NCI-H2171 (cell line): ENCODE data around the gene PLEKHA1.
A peak's percentile ranks its signal among the peaks of the same experiment; 100 is the strongest.

ENCODE experiments used
- DNase-seq: peaks from one replicate; lab custom pipeline; 2025; lab: John Stamatoyannopoulos, UW

The PLEKHA1 gene

DNA sequence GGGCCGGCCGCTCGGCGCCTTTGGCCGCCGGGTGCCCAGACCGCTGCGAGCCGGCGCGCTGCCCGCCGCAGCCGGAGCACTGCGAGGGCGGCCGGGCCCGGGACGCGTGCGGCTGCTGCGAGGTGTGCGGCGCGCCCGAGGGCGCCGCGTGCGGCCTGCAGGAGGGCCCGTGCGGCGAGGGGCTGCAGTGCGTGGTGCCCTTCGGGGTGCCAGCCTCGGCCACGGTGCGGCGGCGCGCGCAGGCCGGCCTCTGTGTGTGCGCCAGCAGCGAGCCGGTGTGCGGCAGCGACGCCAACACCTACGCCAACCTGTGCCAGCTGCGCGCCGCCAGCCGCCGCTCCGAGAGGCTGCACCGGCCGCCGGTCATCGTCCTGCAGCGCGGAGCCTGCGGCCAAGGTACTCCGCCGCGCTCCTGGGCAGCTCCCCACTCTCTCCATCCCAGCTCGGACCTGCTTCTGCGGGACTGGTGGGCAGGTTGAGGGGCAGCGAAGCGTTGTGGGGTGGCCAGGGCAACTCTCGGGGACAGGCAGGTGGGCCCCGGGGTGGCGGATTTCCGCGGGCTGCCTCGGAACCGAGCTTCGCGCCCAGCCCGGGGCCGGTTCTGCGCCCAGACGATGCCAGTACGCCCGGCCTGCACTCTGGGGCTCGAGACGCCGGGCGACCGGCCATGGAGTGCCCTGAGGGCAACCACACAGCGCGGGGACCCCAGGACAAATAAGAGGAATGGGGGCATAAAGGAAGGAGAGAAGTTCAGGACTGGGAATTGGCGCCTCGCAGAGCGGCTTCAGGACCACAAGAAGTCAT is 87.4 kb downstream of the PLEKHA1 start:
- no peak for DNase-seq

DNA sequence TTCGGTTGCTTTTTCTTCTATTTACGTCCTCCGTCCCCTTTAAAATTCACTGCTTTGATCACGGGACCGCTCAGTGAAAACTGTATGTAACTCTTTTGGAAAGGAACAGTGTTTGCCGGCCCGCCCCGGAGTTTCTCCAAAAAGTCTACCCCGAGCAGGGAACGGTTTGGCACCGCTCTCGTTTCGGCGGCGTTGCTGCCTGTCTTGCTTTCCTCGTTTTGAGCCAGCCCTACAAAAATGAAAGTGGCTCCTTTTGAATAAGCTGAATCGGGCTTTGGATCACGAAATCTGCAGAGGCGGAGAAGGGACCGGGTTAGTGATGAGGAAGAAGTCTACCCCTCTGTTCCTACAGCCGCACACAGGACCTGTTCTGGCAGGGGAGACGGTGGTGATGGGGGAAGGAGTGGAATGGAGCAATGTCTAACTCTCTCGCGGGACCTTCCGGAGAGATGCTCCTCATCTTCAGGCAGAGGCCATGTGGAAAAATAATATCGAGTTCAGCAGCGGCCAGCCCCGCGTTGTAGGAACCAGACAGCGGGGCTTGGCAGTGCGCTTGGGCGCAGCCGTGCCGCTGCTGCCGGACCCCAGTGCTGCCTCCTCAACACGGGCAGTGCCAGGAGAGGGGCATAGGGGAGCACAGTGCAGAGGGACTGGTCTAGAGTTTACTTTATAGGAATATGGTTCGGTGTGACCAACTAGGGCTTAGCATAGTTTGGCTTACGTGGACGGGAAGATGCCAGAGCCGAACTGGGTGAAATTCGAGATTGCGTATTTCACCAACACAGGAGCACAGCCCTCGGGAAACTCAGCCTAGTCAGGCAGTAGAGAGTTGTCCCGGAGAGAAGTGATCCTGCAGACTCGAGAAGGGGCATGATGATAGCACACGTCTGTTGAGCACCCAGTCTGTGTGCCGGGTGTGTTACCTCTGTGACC is 88.3 kb downstream of the PLEKHA1 start:
- DNase-seq = no peak

DNA sequence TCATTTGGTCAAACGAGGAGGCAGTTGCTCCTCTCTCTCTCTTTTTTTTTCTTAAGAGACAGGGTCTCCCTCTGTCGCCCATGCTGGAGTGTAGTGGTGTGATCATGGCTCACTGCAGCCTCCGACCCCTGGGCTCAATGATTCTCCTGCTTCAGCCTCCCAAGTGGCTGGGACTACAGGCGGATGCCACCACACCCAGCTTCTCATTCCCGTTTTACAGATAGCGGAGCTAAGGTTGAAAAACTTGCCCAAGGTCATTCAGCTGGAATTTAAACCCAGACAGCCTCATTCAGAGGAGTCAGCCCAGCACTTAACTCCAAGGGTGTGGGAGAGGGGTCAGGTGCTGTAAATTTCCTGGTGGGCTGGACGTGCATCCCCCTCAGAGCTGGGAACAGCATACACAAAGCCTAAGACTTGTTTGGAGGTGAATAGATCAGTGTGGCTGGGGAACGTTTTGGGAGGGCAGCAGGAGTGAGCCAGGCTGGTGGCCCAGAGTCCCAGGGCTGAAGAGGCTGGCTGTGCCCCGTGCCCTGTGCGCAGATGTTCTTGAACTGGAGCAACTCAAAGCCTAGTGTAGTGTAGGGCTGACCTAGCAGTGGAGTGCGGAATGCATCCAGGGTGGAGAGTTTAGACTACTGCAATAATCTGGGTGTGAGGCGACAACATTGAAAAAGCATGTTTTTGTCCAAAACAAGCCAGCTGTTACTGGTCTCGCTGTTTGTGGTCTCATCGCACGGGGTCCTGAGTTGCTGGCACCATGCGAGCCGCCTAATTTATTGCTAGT is 89.2 kb downstream of the PLEKHA1 start:
- DNase-seq = no peak

DNA sequence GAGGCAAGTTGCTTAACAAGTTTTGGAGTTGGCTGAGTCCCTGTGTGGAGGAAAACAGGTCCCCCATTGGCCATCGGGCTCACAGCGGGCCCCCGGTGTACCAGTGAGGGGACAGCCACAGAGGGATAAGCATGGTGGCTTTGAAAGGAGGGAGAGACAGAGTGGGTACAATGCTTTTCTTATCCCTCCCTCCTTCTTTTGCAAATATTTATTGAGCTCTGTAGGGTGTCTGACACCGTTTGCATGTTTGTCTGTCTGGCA is 89.7 kb downstream of the PLEKHA1 start:
- no peak for DNase-seq

DNA sequence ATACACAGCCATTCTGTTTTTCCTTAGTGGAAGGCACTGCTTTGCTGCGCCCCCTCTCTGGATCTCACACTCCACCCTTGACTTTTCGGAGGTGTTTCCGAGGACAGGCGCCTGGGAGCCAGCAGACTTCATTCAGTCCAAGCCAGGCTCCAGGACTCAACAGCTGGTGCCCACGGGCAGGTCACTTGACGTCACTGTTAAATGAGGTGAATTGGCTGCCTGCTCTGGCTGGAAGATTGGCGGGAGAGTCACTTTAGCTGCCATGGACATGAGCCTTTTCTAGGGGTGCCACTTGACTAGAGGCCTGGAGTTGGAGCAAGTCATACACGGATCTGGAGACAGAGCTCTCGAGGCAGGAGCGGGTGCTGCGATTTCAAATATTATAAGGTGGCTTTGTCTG is 90.1 kb downstream of the PLEKHA1 start:
- DNase-seq = no peak

DNA sequence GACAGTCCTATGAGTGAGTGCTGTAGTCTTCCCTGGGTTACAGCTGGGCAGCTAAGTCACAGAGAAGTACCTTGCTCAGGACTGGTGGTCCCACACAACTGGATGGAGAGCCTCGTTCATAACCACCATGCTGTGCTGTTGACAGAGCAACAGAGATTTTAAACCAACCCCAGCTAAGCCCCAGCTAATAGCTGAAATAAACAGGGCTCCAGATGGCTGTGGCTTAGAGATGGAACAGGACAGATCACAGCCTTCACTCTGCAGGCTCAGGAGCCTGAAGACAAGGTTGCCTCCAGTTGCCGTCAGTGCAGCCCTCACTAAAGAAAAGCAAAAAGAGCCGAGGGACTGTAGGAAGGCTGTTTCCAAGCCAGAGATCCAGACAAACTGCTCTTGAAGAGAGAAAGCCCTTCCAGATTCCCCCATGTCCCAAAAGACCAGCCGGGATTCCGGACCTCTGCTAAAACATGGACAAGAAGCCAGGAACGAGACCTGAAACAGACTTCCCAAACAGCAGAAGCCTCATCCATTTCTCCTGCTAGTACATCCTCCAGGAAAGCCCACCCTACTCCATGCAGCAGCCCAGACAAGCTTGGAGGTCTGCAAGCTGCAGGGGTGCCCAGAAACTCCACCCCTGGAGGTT is 91.0 kb downstream of the PLEKHA1 start:
- no peak for DNase-seq

DNA sequence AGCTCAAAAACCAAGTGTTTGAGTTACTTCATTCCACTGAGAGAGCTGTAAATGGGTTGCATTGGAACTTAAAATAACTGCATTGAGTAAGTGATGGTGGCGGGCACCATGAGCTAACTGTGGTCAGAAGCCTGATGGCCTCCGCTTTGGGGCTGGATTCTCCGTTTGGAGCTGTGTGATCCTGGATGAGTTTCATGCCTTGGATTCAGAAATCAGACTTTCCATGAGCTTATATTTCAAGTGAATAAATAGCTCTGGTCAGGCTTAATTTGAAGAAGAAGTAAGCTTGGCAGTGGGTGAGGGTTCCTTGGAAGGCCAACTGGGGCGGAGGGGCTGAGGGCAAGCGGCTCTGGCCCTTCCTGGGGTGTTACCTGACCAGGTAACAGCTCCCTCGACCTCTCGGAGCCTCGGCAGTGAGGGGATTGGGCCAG is 92.5 kb downstream of the PLEKHA1 start:
- DNase-seq = no peak

DNA sequence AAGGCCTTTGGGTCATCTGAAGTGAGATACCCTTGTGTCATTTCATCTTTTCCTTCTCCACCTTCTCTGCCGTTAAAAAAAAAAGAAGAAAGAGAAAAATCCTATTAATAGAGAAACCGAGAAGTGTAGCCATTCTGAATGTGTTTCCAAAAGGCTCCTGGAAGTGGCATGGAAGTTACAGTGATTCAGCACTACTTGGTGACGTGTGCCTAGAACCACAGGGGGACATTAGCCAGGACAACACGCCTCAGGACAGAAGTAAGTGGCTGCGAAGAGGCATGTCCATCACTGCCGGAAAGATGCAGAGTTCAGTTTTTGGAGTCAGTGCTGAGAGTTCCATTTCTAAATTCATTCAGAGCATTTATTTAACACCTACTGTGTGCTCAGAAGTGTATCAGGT is 93.2 kb downstream of the PLEKHA1 start:
- DNase-seq = no peak

DNA sequence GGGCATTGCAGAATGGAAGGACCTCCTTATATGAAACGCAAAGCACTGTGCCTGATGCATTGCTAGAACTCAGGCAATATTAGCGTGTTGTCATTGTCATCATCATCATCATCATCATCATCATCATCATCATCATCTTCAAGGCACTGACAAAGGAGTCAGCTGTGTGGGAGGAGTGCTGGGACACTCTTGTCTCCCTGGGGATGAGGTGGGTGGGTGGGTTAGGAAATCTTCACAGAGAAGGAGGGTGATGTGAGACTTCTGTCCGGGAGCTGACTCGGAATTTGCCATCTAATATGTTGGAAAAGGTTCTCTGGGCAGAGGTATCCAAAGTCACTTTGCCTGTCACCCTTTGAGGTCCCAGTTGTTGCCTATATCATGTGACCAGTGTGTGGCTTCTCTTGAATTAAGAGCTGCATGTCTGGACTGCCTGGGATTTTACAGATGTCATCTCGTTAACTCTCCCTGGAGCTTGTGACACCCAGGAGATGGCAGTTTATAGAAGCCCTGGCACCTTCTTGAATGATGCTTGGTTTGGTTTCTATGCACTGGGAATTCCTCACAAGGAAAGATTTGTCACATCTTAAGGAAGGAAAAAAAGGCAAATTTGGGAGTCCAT is 93.9 kb downstream of the PLEKHA1 start:
- no peak for DNase-seq

DNA sequence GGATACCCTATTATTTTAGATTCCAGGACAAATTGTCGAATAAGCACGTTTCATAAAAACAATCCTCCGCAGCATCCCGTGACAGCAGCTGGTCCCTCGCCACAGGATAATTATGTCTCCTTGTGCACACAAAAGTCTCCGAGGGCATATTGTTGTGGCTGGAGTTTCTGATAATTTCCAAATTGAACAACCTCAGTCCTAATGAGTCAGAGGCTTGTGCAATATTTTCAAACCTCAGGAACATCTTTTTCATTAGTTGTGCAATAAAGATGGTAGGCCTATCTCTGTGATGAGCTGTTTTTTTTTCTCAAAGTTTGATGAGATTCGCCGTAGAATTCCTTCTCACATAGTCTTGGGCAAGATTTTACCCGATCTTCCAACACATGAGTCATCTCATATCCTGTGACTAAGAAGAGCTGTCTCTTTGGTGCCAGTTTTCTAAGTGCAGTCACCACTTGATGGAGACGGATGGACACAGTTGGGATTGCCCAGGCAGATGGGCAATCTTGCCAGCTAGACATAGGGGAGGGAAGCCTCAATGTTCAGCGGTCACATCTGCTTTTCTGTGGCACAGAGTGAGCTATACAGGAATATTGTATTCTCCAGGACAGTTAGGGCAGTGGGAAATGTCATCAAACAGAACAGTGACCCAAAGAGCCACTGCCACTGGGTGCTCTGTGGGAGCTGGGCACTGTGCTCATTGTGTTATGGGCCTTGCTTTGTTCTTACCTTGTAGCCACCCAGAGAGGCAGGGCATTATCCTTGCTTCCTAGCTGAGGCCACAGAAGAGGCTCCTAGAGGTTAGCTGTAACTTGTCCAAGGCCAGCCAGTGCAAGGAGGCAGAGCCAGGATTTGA is 94.6 kb downstream of the PLEKHA1 start:
- no peak for DNase-seq

DNA sequence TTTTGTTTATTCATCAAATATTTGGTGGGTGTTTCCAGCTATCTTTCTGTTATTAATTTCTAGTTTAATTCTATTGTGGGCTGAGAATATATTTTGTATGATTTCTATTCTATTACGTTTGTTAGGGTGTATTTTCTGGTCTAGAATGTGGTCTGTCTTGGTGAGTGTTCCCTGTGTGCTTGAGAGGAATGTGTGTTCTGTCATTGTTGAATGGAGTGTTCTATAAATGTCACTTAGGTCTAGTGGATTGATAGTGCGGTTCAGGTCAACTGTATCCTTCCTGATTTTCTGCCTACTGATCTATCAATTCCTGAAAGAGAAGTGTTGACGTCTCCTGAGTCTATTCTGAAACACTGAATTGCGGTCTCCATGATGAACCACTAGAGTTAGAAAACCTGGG is 95.3 kb downstream of the PLEKHA1 start:
- DNase-seq = no peak

DNA sequence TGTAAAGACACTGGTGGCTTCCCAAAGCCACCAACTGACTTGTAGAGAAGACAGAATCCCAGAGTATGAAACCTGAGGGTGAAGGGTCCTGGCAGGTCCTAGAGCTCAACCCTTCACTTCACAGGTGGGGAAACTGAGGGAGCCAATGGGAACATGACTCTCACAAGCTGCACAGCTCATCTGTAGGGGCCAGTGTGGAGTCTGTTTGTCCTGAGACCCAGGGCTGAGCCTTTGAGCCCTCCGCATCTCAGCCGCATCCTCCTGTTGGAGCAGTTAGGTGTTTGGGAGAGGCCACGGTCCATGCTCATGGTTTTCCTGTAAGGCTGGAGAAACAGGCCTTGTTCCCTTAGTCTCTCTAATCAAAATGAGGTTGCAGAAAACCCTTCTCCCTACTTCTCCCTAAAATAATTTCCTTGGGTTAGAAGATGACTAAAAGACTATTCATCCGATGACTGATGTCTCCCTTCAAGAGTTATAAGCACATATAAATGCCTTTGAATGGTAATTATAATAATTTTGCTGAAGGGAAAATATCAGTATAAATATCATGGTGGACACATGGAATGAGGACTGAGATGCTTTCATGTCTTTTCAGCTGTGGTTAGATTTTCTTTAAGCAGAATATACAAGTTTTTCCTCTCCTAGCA is 97.1 kb downstream of the PLEKHA1 start:
- no peak for DNase-seq

DNA sequence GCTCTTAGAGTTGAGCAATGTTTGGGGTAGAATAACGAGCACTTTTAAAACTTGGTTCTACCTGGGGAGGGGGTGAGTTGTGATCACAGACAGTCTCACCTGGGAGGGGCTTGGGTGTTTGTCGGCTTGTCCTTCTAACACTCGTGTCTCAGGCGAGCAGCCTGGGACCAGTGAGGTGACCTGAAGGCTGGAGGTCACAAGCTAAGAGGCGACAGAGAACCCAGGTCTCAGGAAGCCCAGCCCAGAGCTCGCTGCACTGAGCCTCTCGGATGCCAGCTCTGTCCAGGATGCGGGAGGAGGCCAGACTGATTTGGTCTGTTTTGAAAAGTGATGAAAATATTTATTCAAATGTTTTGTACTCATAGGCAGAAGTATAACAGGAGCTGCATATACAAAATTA is 98.6 kb downstream of the PLEKHA1 start:
- no peak for DNase-seq

DNA sequence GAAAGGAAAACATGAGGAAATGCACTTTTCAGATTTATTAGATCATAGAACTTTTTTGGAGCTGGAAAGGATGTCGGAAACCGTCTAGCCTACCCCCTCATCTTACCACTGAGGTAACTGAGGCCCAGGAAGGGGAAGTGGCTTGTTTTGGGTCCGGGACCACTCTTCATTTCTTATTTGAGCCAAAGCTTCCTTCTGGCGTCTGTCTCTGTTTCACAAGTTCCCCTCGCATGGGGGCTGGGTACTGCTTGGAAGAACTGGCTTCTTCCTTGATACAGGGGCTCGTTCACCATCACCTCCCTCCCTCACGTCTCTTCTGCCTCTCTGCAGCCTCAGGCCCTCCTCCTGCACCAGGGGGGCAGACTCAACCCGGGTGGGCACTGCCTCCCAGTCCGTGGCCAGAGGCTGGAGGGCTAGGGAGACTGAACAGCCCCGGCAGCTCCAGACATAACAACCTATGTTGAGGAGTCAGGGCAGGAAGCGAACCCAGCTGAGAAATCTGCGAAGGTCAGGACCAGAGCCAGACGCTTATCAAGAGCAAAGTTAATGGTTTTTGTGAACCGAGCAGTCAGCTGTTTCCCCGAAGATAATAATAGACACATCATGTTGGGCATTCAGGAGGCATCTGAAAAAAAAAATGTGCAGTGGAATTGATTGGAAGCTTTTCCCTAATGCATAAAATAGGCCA is 99.8 kb downstream of the PLEKHA1 start:
- DNase-seq = no peak

DNA sequence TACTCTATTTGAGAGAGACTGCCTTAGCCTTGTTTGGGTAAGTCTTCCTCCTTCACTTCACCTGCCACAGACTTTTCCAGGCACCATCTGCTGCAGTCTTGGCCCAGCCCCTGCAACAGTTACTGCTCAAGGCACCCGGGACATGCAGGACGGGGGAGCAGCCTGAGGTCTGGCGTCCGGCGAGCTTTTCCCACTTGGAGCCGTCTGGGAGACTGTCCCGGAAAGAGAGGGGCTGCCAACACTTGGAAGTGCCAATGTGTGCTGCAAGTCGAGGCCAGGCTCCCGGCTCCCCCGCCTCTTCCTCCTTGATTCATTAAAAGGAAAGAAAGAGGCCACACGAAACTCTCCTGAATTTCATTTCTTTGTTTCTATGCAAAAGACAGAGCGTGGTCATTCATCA is 100.6 kb downstream of the PLEKHA1 start:
- DNase-seq = no peak

DNA sequence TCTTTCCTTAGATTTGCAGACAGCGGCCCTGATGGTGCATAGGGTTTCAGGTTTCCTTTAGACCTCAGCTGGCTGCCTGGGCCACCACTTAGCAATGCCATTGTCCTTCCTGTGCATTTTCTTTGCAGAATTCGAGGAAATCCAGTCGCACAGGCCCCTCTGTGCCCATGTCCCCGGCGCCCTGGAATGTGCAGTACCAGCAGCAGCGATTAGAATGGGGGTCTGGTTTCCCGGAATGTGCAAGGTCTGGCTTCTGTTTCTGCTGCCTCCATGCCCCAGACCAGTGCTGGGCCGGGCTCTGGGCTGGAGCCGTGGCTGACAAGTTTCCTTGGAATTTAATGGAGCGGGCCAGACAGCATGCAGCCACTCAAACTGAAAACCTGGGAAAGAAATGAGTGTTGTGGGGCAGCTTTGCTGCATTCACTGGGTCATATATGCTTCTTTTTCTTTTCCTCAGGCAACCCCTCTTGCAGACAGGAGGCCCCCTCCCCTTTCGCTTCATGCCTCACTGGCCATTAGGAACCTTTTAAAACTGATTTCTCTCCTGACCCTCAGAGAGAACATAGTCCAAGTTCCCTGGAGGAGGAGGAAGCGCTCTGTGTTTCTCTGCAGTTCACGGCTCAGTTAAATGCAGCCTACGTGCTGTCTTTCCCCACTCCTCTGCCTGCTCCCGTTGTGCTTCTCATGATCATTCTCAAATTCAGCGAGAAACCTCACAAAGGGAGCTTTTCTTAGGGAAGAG is 101.3 kb downstream of the PLEKHA1 start:
- no peak for DNase-seq

DNA sequence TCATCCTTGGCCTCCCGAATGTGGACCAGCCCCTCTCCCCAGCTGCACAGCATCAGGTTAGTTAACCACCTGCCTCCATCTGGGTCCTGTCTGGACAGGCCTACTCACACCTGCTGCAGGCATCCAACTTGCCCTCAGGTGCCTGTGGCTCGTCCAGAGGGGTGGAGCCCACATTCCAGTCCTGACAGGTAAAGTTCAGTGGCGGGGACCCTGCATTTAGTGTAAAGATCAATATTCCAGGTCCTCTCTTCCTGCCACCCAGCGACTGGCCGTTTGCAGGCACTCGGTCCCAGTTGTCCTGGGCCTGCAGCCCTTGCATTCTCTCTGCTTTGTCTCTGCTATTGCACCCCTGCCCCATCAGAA is 101.8 kb downstream of the PLEKHA1 start:
- DNase-seq = peak; percentile 35

DNA sequence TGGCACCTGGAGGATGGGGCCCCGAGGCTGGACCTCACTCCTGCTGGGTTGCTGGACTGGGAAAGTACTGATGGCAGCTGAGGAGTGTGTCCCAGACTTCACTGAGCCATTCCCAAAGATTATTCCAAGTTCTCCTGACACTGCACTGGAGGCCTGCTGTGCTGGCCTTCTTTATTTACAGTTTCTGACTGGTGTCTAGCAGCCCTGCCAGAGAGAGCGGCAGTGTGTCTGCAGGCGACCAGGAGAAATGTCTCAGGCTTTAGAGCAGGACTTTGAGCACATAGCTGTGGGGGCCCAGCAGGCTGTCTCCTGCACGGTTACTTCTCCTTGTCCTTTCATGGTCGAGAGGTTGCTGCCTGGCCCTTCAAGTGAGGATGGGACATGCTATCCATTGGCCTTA is 102.9 kb downstream of the PLEKHA1 start:
- no peak for DNase-seq

DNA sequence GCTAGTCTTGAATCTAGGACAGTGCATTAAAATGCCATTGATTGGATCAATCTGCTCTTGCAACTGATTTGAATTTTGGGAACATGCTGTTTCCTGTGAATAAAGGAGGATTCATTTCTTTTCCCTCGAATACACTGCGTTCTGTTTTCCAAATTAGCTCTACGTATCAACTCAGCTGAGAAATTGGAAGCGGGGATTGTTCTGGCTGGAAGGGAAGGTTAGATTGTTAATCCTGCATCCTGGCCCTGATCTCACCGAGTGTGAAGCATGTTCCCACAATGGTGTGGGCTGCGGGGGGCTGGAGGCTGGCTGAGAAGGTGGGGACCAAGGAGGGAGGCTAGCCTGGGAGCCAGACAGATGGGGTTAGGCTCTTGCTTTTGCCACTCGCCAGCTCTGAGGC is 104.5 kb downstream of the PLEKHA1 start:
- DNase-seq = no peak
